ENCODE measurements around the gene RBPJ. TPM values are rescaled to one million over a fixed set of nuclear protein-coding genes. Genes with fewer than 3 reads are reported as not detected.

RBPJ gene
- total RNA-seq, 1 donor from 2014 or later = 120 TPM

- Mint-ChIP-seq H3K27me3 (ENCODE audit: insufficient read depth, low read depth) (no peaks in the 10 kb centered on the region), H3K4me1 (peaks cover 8% of the 10 kb centered on the region), H3K4me3 (no peak overlapping the region), H3K27ac (no peak overlapping the region), H3K9me3 (no peaks in the 10 kb centered on the region), H3K36me3 (peaks cover 7% of the 10 kb centered on the region)
- H4K20me1 ChIP-seq (ENCODE audit: low read depth) = peaks cover 62% of the 10 kb centered on the region
- no peaks in the 10 kb centered on the region for H3K36me3 ChIP-seq
- H3K79me2 ChIP-seq (ENCODE audit: low read depth) = peaks cover 95% of the 10 kb centered on the region
- no peak overlapping the region for H3K9ac ChIP-seq
- H3K27ac ChIP-seq = peak overlapping the region; percentile 43
- H3K27me3 ChIP-seq = no peaks in the 10 kb centered on the region
- no peak overlapping the region for H2AFZ ChIP-seq (replicated peaks)
- no peak overlapping the region for H3K4me2 ChIP-seq
- H3K4me3 ChIP-seq = no peak overlapping the region
- H3K9me3 ChIP-seq (ENCODE audit: low read depth) = no peaks in the 10 kb centered on the region
- H3F3A ChIP-seq (ENCODE audit: low read depth) = no peaks in the 10 kb centered on the region
- TF ChIP-seq CTCF (IDR thresholded peaks at IDR 0.05) (no peak), EZH2 (IDR thresholded peaks at IDR 0.05) (no peak), EZH2phosphoT487 (IDR thresholded peaks at IDR 0.05) (no peak)
- H3K4me1 ChIP-seq = peaks cover 11% of the 10 kb centered on the region
- no peak for DNase-seq (ENCODE audit: low spot score)
These were observed 59.9 kb downstream of the RBPJ start for GRCh38 chr4:26380740-26381139.

DNA sequence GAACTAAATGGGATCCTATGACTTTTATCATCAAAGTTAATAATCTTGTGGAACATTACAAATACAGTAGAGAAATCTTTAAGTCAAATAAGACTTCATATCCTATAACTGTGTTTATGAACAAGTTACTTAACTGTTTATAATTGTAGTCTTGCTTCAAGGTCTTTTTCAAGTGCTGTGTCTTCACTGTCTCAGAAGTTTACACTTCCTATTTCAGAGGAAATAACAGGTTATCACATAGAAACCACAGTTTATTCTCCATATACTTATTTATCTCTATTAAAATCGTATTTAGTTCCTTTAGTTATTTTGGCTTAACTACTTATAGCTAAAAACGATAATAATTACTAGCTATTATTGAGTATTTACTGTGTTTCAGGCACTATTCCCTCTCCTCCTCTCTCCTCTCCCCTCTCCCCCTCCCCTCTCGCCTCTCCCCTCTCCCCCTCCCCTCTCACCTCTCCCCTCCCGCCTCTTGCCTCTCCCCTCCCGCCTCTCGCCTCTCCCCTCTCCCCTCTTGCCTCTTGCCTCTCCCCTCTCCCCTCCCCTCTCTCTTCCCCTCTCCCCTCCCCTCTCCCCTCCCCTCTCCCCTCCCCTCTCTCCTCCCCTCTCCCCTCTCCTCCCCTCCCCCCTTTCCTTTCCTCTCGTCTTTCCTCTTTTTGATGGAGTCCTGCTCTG lies 63.7 kb downstream of the RBPJ start:
- H3K4me2 ChIP-seq = no peak overlapping the region
- Mint-ChIP-seq H3K36me3 (peaks cover 28% of the 10 kb centered on the region), H3K27ac (no peak overlapping the region), H3K9me3 (peaks cover 7% of the 10 kb centered on the region), H3K4me1 (no peaks in the 10 kb centered on the region), H3K27me3 (ENCODE audit: insufficient read depth, low read depth) (no peaks in the 10 kb centered on the region), H3K4me3 (no peak overlapping the region)
- H3K9me3 ChIP-seq (ENCODE audit: low read depth) = no peaks in the 10 kb centered on the region
- TF ChIP-seq CTCF (IDR thresholded peaks at IDR 0.05) (no peak), EZH2 (IDR thresholded peaks at IDR 0.05) (no peak), EZH2phosphoT487 (IDR thresholded peaks at IDR 0.05) (no peak)
- no peaks in the 10 kb centered on the region for H3F3A ChIP-seq (ENCODE audit: low read depth)
- H3K4me3 ChIP-seq = no peak overlapping the region
- no peaks in the 10 kb centered on the region for H3K27me3 ChIP-seq
- peaks cover 12% of the 10 kb centered on the region for H3K36me3 ChIP-seq
- H3K9ac ChIP-seq = no peak overlapping the region
- no peak overlapping the region for H3K27ac ChIP-seq
- H4K20me1 ChIP-seq (ENCODE audit: low read depth) = peaks cover 26% of the 10 kb centered on the region
- no peak overlapping the region for H2AFZ ChIP-seq (replicated peaks)
- DNase-seq (ENCODE audit: low spot score) = no peak
- peaks cover 71% of the 10 kb centered on the region for H3K79me2 ChIP-seq (ENCODE audit: low read depth)
- H3K4me1 ChIP-seq = no peaks in the 10 kb centered on the region

- Mint-ChIP-seq H3K27ac (no peak overlapping the region), H3K4me3 (no peak overlapping the region), H3K27me3 (ENCODE audit: insufficient read depth, low read depth) (no peaks in the 10 kb centered on the region), H3K9me3 (peaks cover 7% of the 10 kb centered on the region), H3K4me1 (no peaks in the 10 kb centered on the region), H3K36me3 (peaks cover 37% of the 10 kb centered on the region)
- Histone ChIP-seq H3K27ac (no peak overlapping the region), H3K36me3 (peaks cover 23% of the 10 kb centered on the region), H2AFZ (replicated peaks) (no peak overlapping the region), H3K9me3 (ENCODE audit: low read depth) (no peaks in the 10 kb centered on the region), H3K27me3 (no peaks in the 10 kb centered on the region), H4K20me1 (ENCODE audit: low read depth) (peaks cover 14% of the 10 kb centered on the region), H3K4me1 (no peaks in the 10 kb centered on the region), H3K4me3 (no peak overlapping the region), H3K4me2 (no peak overlapping the region), H3K9ac (no peak overlapping the region), H3F3A (ENCODE audit: low read depth) (no peaks in the 10 kb centered on the region), H3K79me2 (ENCODE audit: low read depth) (peaks cover 60% of the 10 kb centered on the region)
- DNase-seq (ENCODE audit: low spot score) = no peak
- no peak for TF ChIP-seq EZH2 (IDR thresholded peaks at IDR 0.05)
- TF ChIP-seq CTCF (IDR thresholded peaks at IDR 0.05) = no peak
- TF ChIP-seq EZH2phosphoT487 (IDR thresholded peaks at IDR 0.05) = no peak
These were observed 64.9 kb downstream of the RBPJ start for GRCh38 chr4:26385690-26386089.
